H7 (cell line): Measurements from ENCODE around the gene PTDSS2. TPM values are rescaled to one million over a fixed set of nuclear protein-coding genes. Genes with fewer than 3 reads are reported as not detected.
"Not testable (repeated sequence)": the region's sequence is repeated elsewhere in the genome, so short reads cannot be mapped to it uniquely, and the experiment has no call there.

Experiments used
- DNase-seq: peaks from one replicate; pipeline ENCODE4 v3.0.0; 2012
- H3K27me3 ChIP-seq: 2 replicates; pipeline ENCODE4 v1.6.0; 2011; ENCODE audit warnings: mild to moderate bottlenecking, low read length; ENCODE audit not compliant: control insufficient read depth, insufficient read depth
- H3K36me3 ChIP-seq: replicated peaks from 2 replicates; pipeline ENCODE4 v1.5.1; 2011; ENCODE audit warnings: low read length; ENCODE audit not compliant: control insufficient read depth, insufficient read depth
- H3K4me3 ChIP-seq: 2 replicates; pipeline ENCODE4 v1.5.1; 2011; ENCODE audit warnings: low read depth, mild to moderate bottlenecking, control low read depth, low read length, moderate library complexity; ENCODE audit not compliant: insufficient read depth
- total RNA-seq: library from RNA; depleted of rRNA; stranded (reverse); fragments of >200 nt; shearing (Covaris generic); gene quantifications from 2 replicates; pipeline ENCODE4 v1.2.3, GENCODE V29; 2014

PTDSS2 gene
- total RNA-seq, 1 experiment from 2014 or later: 40.9 TPM

- Histone ChIP-seq H3K4me3 (no peak overlapping the region), H3K27me3 (no peaks in the 10 kb centered on the region), H3K36me3 (peaks cover 6% of the 10 kb centered on the region)
- no peak for DNase-seq
Measured at GRCh38 chr11:459511-460220, 9.6 kb downstream of the PTDSS2 start.

GRCh38 chr11:460331-461199, 10.5 kb downstream of the PTDSS2 start:
- Histone ChIP-seq H3K36me3 (peaks cover 4% of the 10 kb centered on the region), H3K27me3 (no peaks in the 10 kb centered on the region), H3K4me3 (no peak overlapping the region)
- DNase-seq: no peak

GRCh38 chr11:461626-462025, 11.5 kb downstream of the PTDSS2 start:
- DNase-seq: no peak
- Histone ChIP-seq H3K36me3 (peaks cover 4% of the 10 kb centered on the region), H3K27me3 (no peaks in the 10 kb centered on the region), H3K4me3 (no peak overlapping the region)

GRCh38 chr11:462107-462890, 12.2 kb downstream of the PTDSS2 start:
- no peak overlapping the region for H3K4me3 ChIP-seq
- no peaks in the 10 kb centered on the region for H3K27me3 ChIP-seq
- peaks cover 4% of the 10 kb centered on the region for H3K36me3 ChIP-seq
- no peak for DNase-seq

- Histone ChIP-seq H3K4me3 (no peak overlapping the region), H3K36me3 (peaks cover 2% of the 10 kb centered on the region), H3K27me3 (no peaks in the 10 kb centered on the region)
- DNase-seq: peak; percentile 51
Measured at GRCh38 chr11:464316-464715, 14.2 kb downstream of the PTDSS2 start.

GRCh38 chr11:465896-466530, 15.9 kb downstream of the PTDSS2 start:
- no peak for DNase-seq
- no peak overlapping the region for H3K4me3 ChIP-seq
- no peaks in the 10 kb centered on the region for H3K27me3 ChIP-seq
- peaks cover 2% of the 10 kb centered on the region for H3K36me3 ChIP-seq

- no peak overlapping the region for H3K4me3 ChIP-seq
- no peaks in the 10 kb centered on the region; the same call in 1 of the 2 replicates for H3K36me3 ChIP-seq
- no peak for DNase-seq
- no peaks in the 10 kb centered on the region for H3K27me3 ChIP-seq
Measured at GRCh38 chr11:468036-468435, 18.0 kb downstream of the PTDSS2 start.

GRCh38 chr11:468493-468892, 18.4 kb downstream of the PTDSS2 start:
- peak; percentile 52 for DNase-seq
- no peaks in the 10 kb centered on the region; the same call in 1 of the 2 replicates for H3K36me3 ChIP-seq
- H3K27me3 ChIP-seq: no peaks in the 10 kb centered on the region
- H3K4me3 ChIP-seq: no peak overlapping the region

- H3K36me3 ChIP-seq, DNase-seq, H3K4me3 ChIP-seq, H3K27me3 ChIP-seq: not testable (repeated sequence)
Measured at GRCh38 chr11:469026-469683, 19.1 kb downstream of the PTDSS2 start.

- no peak overlapping the region for H3K4me3 ChIP-seq
- peak; percentile 61 for DNase-seq
- no peaks in the 10 kb centered on the region; the same call in 1 of the 2 replicates for H3K36me3 ChIP-seq
- no peaks in the 10 kb centered on the region for H3K27me3 ChIP-seq
Measured at GRCh38 chr11:469684-470560, 19.8 kb downstream of the PTDSS2 start.

GRCh38 chr11:471468-472145, 21.5 kb downstream of the PTDSS2 start:
- Histone ChIP-seq H3K27me3 (no peaks in the 10 kb centered on the region), H3K4me3 (no peak overlapping the region), H3K36me3 (no peaks in the 10 kb centered on the region)
- no peak for DNase-seq

GRCh38 chr11:472272-472671, 22.2 kb downstream of the PTDSS2 start:
- no peak overlapping the region for H3K4me3 ChIP-seq
- no peaks in the 10 kb centered on the region for H3K36me3 ChIP-seq
- no peaks in the 10 kb centered on the region for H3K27me3 ChIP-seq
- peak; percentile 84 for DNase-seq

- no peak overlapping the region for H3K4me3 ChIP-seq
- H3K27me3 ChIP-seq: no peaks in the 10 kb centered on the region
- no peaks in the 10 kb centered on the region for H3K36me3 ChIP-seq
- peak; percentile 58 for DNase-seq
Measured at GRCh38 chr11:472816-473215, 22.7 kb downstream of the PTDSS2 start.
